Hepatocyte (in vitro differentiated cells): ENCODE results near the gene SSU72. TPM values are rescaled to one million over a fixed set of nuclear protein-coding genes. Genes with fewer than 3 reads are reported as not detected.
"Not testable (repeated sequence)": the region's sequence is repeated elsewhere in the genome, so short reads cannot be mapped to it uniquely, and the experiment has no call there.

Source experiments
- DNase-seq: peaks from one replicate; pipeline ENCODE4 v3.0.0-alpha.2; 2016; ENCODE audit warnings: low spot score
- H2AFZ ChIP-seq: fragments of 200-600 bp; sonication (generic); 2 replicates; pipeline ENCODE4 v1.6.0; 2016; ENCODE audit warnings: antibody characterized with exemption, mild to moderate bottlenecking
- H3K27ac ChIP-seq: fragments of 200-600 bp; sonication (generic); 2 replicates; pipeline ENCODE4 v1.5.1; 2016; ENCODE audit warnings: mild to moderate bottlenecking
- H3K27me3 ChIP-seq: fragments of 200-600 bp; sonication (generic); 2 replicates; pipeline ENCODE4 v1.6.1; 2016
- H3K36me3 ChIP-seq: fragments of 200-600 bp; sonication (generic); replicated peaks from 2 replicates; pipeline ENCODE4 v1.5.1; 2016; ENCODE audit warnings: low read depth; ENCODE audit not compliant: insufficient read depth
- H3K4me1 ChIP-seq: fragments of 200-600 bp; sonication (generic); 2 replicates; pipeline ENCODE4 v1.5.1; 2016; ENCODE audit warnings: mild to moderate bottlenecking, moderate library complexity; ENCODE audit not compliant: insufficient read depth
- H3K4me2 ChIP-seq: fragments of 200-600 bp; sonication (generic); 2 replicates; pipeline ENCODE4 v1.6.0; 2016
- H3K4me3 ChIP-seq: fragments of 200-600 bp; sonication (generic); 2 replicates; pipeline ENCODE4 v1.5.1; 2016; ENCODE audit warnings: mild to moderate bottlenecking
- H3K79me2 ChIP-seq: fragments of 200-600 bp; sonication (generic); 2 replicates; pipeline ENCODE4 v1.6.0; 2017; ENCODE audit warnings: mild to moderate bottlenecking
- H3K9me2 ChIP-seq: fragments of 200-600 bp; sonication (generic); replicated peaks from 2 replicates; pipeline ENCODE4 v1.6.0; 2017; ENCODE audit warnings: mild to moderate bottlenecking; ENCODE audit not compliant: insufficient read depth
- H3K9me3 ChIP-seq: fragments of 200-600 bp; sonication (generic); 2 replicates; pipeline ENCODE4 v1.5.1; 2016; ENCODE audit warnings: low read depth, mild to moderate bottlenecking
- H4K20me1 ChIP-seq: fragments of 200-600 bp; sonication (generic); 2 replicates; pipeline ENCODE4 v1.6.0; 2016; ENCODE audit warnings: mild to moderate bottlenecking; ENCODE audit not compliant: insufficient read depth, poor library complexity, severe bottlenecking
- EZH2 ChIP-seq: fragments of 200-600 bp; sonication (generic); IDR thresholded peaks from 2 replicates; pipeline ENCODE4 v1.6.1; 2016; ENCODE audit warnings: antibody characterized with exemption, mild to moderate bottlenecking, borderline replicate concordance
- EZH2phosphoT487 ChIP-seq: fragments of 200-600 bp; sonication (generic); IDR thresholded peaks from one replicate; pipeline ENCODE4 v1.6.1; 2018; ENCODE audit warnings: antibody characterized with exemption, mild to moderate bottlenecking, low read depth, moderate library complexity; ENCODE audit not compliant: unreplicated experiment, severe bottlenecking
- WGBS: methylation state at CpG from one replicate; pipeline ENCODE4 v1.1.6; 2016; ENCODE audit warnings: low lambda C conversion rate; ENCODE audit errors: missing lambda C conversion rate; 5-methylcytosine and 5-hydroxymethylcytosine counted together
- polyA plus RNA-seq: library from polyadenylated mRNA; unstranded; fragments of >200 nt; fragmentation: Nextera tagmentation; extraction: Ambion mirVana; gene quantifications from 2 replicates; pipeline ENCODE4 v1.2.1, GENCODE V29; 2016
- total RNA-seq: library from RNA; depleted of rRNA; stranded (reverse); fragments of >200 nt; gene quantifications from 2 replicates; pipeline ENCODE4 v1.2.3, GENCODE V29; 2014
- TF ChIP-seq, protein P1 (sequence below): fragments of 200-600 bp; sonication (generic); IDR thresholded peaks from 2 replicates; pipeline ENCODE4 v1.5.1; 2016; ENCODE audit warnings: antibody characterized with exemption, mild to moderate bottlenecking; ENCODE audit not compliant: poor library complexity

The SSU72 gene
- total and polyA plus RNA-seq, 2 experiments from 2014 or later, result 75.7 to 203 TPM

DNA sequence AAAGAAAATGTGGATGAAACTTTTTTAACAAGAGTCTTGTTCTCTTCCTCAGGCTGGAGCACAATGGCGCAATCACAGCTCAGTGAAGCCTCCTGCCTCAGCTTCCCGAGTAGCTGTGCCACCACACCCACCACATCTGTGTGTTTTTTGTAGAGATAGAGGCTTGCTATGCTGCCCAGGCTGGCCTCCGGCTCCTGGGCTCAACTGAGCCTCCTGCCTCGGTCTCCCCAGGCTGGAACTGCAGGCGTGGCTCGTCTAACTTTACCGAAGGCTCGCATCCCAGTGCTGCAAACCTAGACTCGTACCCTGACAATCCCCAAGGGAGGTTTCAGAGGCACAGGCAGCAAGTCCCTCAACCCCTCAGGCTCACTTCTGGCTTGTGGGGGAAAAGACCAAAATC lies 14.5 kb downstream of the SSU72 start:
- peaks cover 46% of the 10 kb centered on the region for H3K79me2 ChIP-seq
- H2AFZ ChIP-seq, result no peak overlapping the region
- DNase-seq, result no peak
- no peak overlapping the region for H3K27ac ChIP-seq
- TF ChIP-seq EZH2 (no peak), EZH2phosphoT487 (no peak)
- TF ChIP-seq, protein P1, sequence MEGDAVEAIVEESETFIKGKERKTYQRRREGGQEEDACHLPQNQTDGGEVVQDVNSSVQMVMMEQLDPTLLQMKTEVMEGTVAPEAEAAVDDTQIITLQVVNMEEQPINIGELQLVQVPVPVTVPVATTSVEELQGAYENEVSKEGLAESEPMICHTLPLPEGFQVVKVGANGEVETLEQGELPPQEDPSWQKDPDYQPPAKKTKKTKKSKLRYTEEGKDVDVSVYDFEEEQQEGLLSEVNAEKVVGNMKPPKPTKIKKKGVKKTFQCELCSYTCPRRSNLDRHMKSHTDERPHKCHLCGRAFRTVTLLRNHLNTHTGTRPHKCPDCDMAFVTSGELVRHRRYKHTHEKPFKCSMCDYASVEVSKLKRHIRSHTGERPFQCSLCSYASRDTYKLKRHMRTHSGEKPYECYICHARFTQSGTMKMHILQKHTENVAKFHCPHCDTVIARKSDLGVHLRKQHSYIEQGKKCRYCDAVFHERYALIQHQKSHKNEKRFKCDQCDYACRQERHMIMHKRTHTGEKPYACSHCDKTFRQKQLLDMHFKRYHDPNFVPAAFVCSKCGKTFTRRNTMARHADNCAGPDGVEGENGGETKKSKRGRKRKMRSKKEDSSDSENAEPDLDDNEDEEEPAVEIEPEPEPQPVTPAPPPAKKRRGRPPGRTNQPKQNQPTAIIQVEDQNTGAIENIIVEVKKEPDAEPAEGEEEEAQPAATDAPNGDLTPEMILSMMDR, result no peak
- peaks cover 19% of the 10 kb centered on the region for H4K20me1 ChIP-seq
- no peaks in the 10 kb centered on the region for H3K27me3 ChIP-seq
- no peaks in the 10 kb centered on the region for H3K36me3 ChIP-seq
- no peak overlapping the region for H3K4me2 ChIP-seq
- no peak overlapping the region for H3K4me3 ChIP-seq
- WGBS, result 96% methylated on average over 9 of the region's 9 CpGs
- no peaks in the 10 kb centered on the region for H3K9me3 ChIP-seq
- no peaks in the 10 kb centered on the region for H3K4me1 ChIP-seq
- no peaks in the 10 kb centered on the region for H3K9me2 ChIP-seq

DNA sequence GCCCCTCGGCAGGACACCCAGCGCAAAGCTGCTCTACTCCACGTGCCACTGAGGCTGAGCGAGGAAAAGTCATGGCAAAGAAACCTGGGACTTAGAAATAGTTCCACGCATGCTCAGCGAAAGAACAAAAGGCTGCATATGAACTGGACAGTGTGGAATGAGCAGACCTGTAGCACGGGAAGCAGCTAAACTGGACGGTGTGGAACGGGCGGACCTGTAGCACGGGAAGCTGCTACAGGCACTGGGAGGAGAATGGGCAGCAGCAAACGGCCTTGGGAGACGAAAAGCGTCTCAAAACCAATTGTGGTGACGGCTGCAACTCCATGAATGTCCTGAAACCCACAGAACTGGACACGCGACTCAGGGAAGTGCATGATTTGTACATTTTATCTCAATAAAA lies 15.6 kb downstream of the SSU72 start:
- Histone ChIP-seq H3K4me1 (no peaks in the 10 kb centered on the region), H3K9me2 (no peaks in the 10 kb centered on the region), H3K4me2 (no peak overlapping the region), H2AFZ (no peak overlapping the region), H3K27me3 (no peaks in the 10 kb centered on the region), H3K9me3 (no peaks in the 10 kb centered on the region), H3K4me3 (no peak overlapping the region), H3K27ac (no peak overlapping the region), H3K79me2 (peaks cover 38% of the 10 kb centered on the region), H3K36me3 (no peaks in the 10 kb centered on the region), H4K20me1 (peaks cover 9% of the 10 kb centered on the region)
- 93% methylated on average over 17 of the region's 17 CpGs for WGBS
- no peak for DNase-seq
- TF ChIP-seq, protein P1, result no peak
- TF ChIP-seq EZH2phosphoT487 (no peak), EZH2 (no peak)

DNA sequence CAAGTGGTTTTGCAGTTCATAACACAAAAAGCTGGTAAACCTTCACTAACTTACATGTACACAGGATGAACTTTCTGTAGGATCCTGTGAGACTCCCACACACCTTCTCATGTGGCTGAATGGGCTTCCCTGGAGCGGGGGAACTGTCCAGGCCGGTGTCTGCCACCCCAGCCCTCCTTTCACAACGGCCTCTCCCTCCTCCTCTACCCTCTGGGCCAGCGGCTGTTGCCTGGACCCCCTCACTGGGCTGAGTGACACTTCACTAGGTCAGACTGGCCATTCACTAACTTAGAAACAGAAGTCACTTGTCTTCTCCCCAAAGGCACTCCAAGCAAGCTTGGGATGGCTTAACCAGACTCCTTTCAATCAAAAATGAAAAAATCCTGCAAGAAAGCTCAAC lies 16.1 kb downstream of the SSU72 start:
- Histone ChIP-seq H3K27me3 (no peaks in the 10 kb centered on the region), H3K9me3 (no peaks in the 10 kb centered on the region), H4K20me1 (peaks cover 5% of the 10 kb centered on the region), H3K79me2 (peaks cover 33% of the 10 kb centered on the region), H3K9me2 (no peaks in the 10 kb centered on the region), H2AFZ (no peak overlapping the region), H3K27ac (no peak overlapping the region), H3K36me3 (no peaks in the 10 kb centered on the region), H3K4me1 (no peaks in the 10 kb centered on the region), H3K4me3 (no peak overlapping the region), H3K4me2 (no peak overlapping the region)
- 69% methylated on average over 4 of the region's 4 CpGs for WGBS
- DNase-seq, result no peak
- TF ChIP-seq EZH2 (no peak), EZH2phosphoT487 (no peak)
- TF ChIP-seq, protein P1, result no peak

DNA sequence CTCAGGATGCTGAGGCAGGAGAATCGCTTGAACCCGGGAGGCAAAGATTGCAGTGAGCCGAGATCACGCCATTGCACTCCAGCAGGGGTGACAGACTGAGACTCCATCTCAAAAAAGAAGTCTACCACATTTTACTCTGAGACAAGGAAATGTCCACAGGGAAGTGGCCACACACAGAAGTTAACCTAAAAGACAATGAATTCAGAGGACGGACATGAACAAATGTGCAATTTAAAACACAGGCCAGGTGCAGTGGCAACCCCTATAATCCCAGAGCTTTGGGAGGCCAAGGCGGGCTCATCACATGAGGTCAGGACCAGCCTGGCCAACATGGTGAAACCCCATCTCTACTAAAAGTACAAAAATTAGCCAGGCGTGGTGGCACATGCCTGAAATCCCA lies 17.0 kb downstream of the SSU72 start:
- H3K4me2 ChIP-seq, H3K9me3 ChIP-seq, H3K27ac ChIP-seq, DNase-seq, H3K9me2 ChIP-seq, H2AFZ ChIP-seq, H3K4me1 ChIP-seq, H4K20me1 ChIP-seq, H3K27me3 ChIP-seq, H3K4me3 ChIP-seq, H3K36me3 ChIP-seq: not testable (repeated sequence)
- H3K79me2 ChIP-seq, result peaks cover 25% of the 10 kb centered on the region
- WGBS, result 91% methylated on average over 7 of the region's 7 CpGs

DNA sequence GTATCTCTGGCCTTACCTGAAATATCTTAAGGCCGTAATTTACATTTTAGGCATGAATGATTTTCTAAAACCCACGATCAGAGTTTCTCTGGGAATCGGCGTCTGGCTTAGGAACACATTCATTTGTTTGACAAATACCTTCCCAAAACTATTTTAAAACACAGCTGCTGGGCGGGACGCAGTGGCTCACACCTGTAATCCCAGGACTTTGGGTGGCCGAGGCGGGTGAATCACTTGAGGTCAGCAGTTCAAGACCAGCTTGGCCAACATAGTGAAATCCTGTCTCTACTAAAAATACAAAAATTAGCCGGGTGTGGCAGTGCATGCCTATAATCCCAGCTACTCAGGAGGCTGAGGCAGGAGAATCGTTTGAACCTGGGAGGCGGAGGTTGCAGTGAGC lies 17.7 kb downstream of the SSU72 start:
- not testable (repeated sequence) for DNase-seq, H3K27ac ChIP-seq, H3K27me3 ChIP-seq, H3K9me2 ChIP-seq, H3K9me3 ChIP-seq, H3K4me3 ChIP-seq, H3K36me3 ChIP-seq, H3K4me2 ChIP-seq, H3K4me1 ChIP-seq, H2AFZ ChIP-seq, H4K20me1 ChIP-seq
- 96% methylated on average over 11 of the region's 11 CpGs for WGBS
- peaks cover 26% of the 10 kb centered on the region for H3K79me2 ChIP-seq
